ENCODE results near the gene AMIGO1. TPM values are rescaled to one million over a fixed set of nuclear protein-coding genes. Genes with fewer than 3 reads are reported as not detected.

AMIGO1 gene
- total and polyA plus RNA-seq, 10 of the 15 experiments (the other 5 are each of a cell fraction or from before 2014, with no cell fraction given): 0.02 to 0.28 (median 0.08) TPM; not detected in 1

- Histone ChIP-seq H3K9ac (ENCODE audit: control insufficient read depth, insufficient read depth, low read length) (peak within 1 kb of the TSS; percentile 82), H3K4me1 (ENCODE audit: control insufficient read depth, insufficient read depth, low read length) (peaks cover 10% of the 10 kb centered on the region), H3K4me2 (ENCODE audit: control insufficient read depth, insufficient read depth) (peak within 1 kb of the TSS; percentile 99), H3K79me2 (ENCODE audit: control insufficient read depth, insufficient read depth, low read length) (peaks cover 9% of the 10 kb centered on the region), H4K20me1 (ENCODE audit: control insufficient read depth, insufficient read depth) (no peaks in the 10 kb centered on the region), H3K27me3 (replicated peaks in 1 of 2; ENCODE audit: control insufficient read depth in 2 of 2, insufficient read depth in 2 of 2, low read length in 1 of 2) (peaks cover 0 to 3% of the 10 kb centered on the region in 2 experiments; a peak in 3 of 4 replicates), H3K4me3 (peak within 1 kb of the TSS; percentile 74), H3K27ac (ENCODE audit: control insufficient read depth, insufficient read depth) (peak within 1 kb of the TSS; percentile 73), H3K9me3 (replicated peaks; ENCODE audit: control insufficient read depth, insufficient read depth, low read length) (no peaks in the 10 kb centered on the region), H2AFZ (ENCODE audit: control insufficient read depth, low read depth, low read length) (peak within 1 kb of the TSS; percentile 94), H3K36me3 (ENCODE audit: control insufficient read depth in 2 of 2, insufficient read depth in 2 of 2, low read length in 1 of 2) (peaks cover 0 to 2% of the 10 kb centered on the region in 2 experiments; a peak in 3 of 4 replicates)
- intact Hi-C loops (cut with micrococcal nuclease; ENCODE audit: unreplicated experiment) (loop anchor here (1.0 kb wide), 1 partner anchor 58 kb away; the partner anchor contains the start of gene PSMA5), in situ Hi-C loops (cut with MboI) (no loop called here)
- ChIA-PET SMC1A (ENCODE audit: uncharacterized antibody, unreplicated experiment) (interaction anchor here (0.6 to 5.0 kb wide), 6 partner anchors 10 to 65 kb away, joined by 3 to 55 read pairs (median 5); partner anchors contain the start of genes CYB561D1 and GNAI3), POLR2A (interaction anchor here (0.6 to 4.8 kb wide), 16 partner anchors 9 to 855 kb away, joined by 3 to 26 read pairs (median 4); partner anchors contain the start of genes CYB561D1, GNAI3, PSMA5 and RBM15), RAD21 (ENCODE audit: unreplicated experiment) (interaction anchor here (0.9 to 2.8 kb wide), 10 partner anchors 22 to 501 kb away, joined by 3 to 22 read pairs (median 5); partner anchors contain the start of gene AHCYL1), CTCF (interaction anchor here (0.5 to 5.7 kb wide), 8 partner anchors 10 to 735 kb away, joined by 3 to 91 read pairs (median 3); partner anchors contain the start of genes AHCYL1, CYB561D1 and PSRC1)
- BruUV-seq (replicated peaks): no TSS peak
- no peak for FAIRE-seq
- peak; percentile 42 for DNase-seq (ENCODE audit: low read depth, low spot score)
- peak; percentile 86 for ATAC-seq
- 1% methylated on average over 28 of the region's 73 CpGs for WGBS (ENCODE audit: insufficient coverage, insufficient replicate concordance, low lambda C conversion rate, missing lambda C conversion rate)
- TF ChIP-seq, protein P1, sequence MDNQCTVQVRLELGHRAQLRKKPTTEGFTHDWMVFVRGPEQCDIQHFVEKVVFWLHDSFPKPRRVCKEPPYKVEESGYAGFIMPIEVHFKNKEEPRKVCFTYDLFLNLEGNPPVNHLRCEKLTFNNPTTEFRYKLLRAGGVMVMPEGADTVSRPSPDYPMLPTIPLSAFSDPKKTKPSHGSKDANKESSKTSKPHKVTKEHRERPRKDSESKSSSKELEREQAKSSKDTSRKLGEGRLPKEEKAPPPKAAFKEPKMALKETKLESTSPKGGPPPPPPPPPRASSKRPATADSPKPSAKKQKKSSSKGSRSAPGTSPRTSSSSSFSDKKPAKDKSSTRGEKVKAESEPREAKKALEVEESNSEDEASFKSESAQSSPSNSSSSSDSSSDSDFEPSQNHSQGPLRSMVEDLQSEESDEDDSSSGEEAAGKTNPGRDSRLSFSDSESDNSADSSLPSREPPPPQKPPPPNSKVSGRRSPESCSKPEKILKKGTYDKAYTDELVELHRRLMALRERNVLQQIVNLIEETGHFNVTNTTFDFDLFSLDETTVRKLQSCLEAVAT (IDR thresholded peaks at IDR 0.05): peak; percentile 96
- TF ChIP-seq ESRRA (IDR thresholded peaks at IDR 0.05; ENCODE audit: low read length) (peak; percentile 32; the same call in 1 of the 2 replicates), FOXM1 (IDR thresholded peaks at IDR 0.05; ENCODE audit: low read depth, low read length) (no peak), BRCA1 (IDR thresholded peaks at IDR 0.05; ENCODE audit: low read depth, low read length) (no peak), SMC3 (IDR thresholded peaks at IDR 0.05; ENCODE audit: borderline replicate concordance, low read length) (no peak), BMI1 (IDR thresholded peaks at IDR 0.05; ENCODE audit: borderline replicate concordance) (no peak), DPF2 (IDR thresholded peaks at IDR 0.05) (peak; percentile 67), SREBF2 (IDR thresholded peaks at IDR 0.05; ENCODE audit: low read length) (no peak), ZNF24 (IDR thresholded peaks at IDR 0.05) (no peak), HDGF (IDR thresholded peaks at IDR 0.05) (peak; percentile 98), RB1 (IDR thresholded peaks at IDR 0.05; ENCODE audit: borderline replicate concordance) (peak; percentile 59; the same call in 1 of the 2 replicates), POU2F2 (IDR thresholded peaks at IDR 0.05; ENCODE audit: borderline replicate concordance, low read depth, low read length) (peak; percentile 55; the same call in 2 of the 3 replicates), TAF1 (IDR thresholded peaks at IDR 0.05; ENCODE audit: borderline replicate concordance, low read depth, low read length) (peak; percentile 98), SMARCA5 (IDR thresholded peaks at IDR 0.05) (peak; percentile 72; the same call in 1 of the 2 replicates), PKNOX1 (IDR thresholded peaks at IDR 0.05) (peak; percentile 24; the same call in 1 of the 2 replicates), WRNIP1 (IDR thresholded peaks at IDR 0.05; ENCODE audit: borderline replicate concordance, low read depth, low read length) (no peak), BCL11A (IDR thresholded peaks at IDR 0.05; ENCODE audit: low read depth, low read length) (no peak), CREB1 (IDR thresholded peaks at IDR 0.05; ENCODE audit: low read depth) (peak; percentile 86), EZH2 (IDR thresholded peaks at IDR 0.05; ENCODE audit: borderline replicate concordance, control insufficient read depth, low read depth, low read length) (no peak), CBX3 (IDR thresholded peaks at IDR 0.05; ENCODE audit: borderline replicate concordance, low read depth) (no peak), NFIC (IDR thresholded peaks at IDR 0.05; ENCODE audit: low read depth, low read length) (no peak), HDAC2 (IDR thresholded peaks at IDR 0.05) (no peak), NR2C1 (IDR thresholded peaks at IDR 0.05) (peak; percentile 54; the same call in 1 of the 2 replicates), ZNF217 (IDR thresholded peaks at IDR 0.05) (peak; percentile 64; the same call in 1 of the 2 replicates)
Observed at GRCh38 chr1:109483672-109484518, 25.6 kb downstream of the AMIGO1 start, which contains the start of gene ATXN7L2. TSS of gene ATXN7L2 (plus strand) at chr1:109483905. CDS start at chr1:109483954, 49 bp downstream.
